Activated CD8-positive, alpha-beta memory T cell treated with anti-CD3 and anti-CD28 coated beads for 24 hours (primary cell): ENCODE results near the gene GIPC2.

Experiments used
- DNase-seq: peaks from one replicate; pipeline ENCODE4 v3.0.0-alpha.2; 2020

GIPC2 gene

DNA sequence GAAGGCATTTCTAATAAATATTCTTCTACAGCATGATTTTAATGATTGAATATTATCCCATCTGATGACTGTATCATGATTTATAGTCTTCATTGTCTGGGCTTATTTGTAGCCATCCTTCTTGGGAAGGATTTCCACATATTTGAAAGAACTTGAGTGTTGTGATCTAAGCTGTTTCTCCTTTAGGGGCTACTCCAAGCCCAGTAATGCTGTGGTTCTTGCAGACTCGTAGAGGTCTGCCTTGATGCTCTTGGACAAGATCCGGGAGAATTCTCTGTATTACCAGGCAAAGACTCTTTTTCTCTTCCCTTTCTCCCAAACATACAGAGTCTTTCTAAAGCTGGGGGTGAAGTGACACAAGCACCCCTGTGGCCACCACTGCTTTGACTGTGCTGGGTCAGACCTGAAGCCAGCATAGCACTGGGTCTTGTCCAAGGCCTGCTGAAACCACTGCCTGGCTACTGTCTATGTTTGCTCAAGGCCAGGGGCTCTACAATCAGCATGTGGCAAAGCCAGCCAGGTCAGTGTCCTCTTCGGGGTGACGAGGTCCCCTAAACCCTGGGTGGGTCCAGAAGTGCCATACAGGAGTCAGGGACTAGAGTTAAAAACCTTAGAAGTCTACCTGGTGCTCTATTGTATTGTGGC is 107.4 kb downstream of the GIPC2 start:
- no peak for DNase-seq

DNA sequence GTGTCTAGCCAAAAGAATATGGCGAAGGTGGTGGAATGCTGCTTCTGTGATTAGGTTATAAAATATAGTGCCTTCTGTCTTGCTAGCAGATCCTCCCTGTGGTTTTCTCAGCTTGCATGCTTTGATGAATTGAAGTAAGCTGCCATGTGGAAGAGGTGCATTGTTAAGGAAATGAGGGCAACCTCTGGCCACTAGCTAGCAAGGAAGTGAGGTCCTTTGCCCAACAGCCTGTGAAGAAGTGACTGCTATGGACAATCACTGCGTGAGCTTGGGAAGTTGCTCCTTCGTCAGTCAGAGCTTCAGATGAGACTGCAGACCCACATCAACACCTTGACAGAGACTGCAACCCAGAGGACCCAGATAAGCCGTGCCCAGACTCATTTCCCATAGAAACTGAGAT is 109.4 kb downstream of the GIPC2 start:
- DNase-seq: no peak

DNA sequence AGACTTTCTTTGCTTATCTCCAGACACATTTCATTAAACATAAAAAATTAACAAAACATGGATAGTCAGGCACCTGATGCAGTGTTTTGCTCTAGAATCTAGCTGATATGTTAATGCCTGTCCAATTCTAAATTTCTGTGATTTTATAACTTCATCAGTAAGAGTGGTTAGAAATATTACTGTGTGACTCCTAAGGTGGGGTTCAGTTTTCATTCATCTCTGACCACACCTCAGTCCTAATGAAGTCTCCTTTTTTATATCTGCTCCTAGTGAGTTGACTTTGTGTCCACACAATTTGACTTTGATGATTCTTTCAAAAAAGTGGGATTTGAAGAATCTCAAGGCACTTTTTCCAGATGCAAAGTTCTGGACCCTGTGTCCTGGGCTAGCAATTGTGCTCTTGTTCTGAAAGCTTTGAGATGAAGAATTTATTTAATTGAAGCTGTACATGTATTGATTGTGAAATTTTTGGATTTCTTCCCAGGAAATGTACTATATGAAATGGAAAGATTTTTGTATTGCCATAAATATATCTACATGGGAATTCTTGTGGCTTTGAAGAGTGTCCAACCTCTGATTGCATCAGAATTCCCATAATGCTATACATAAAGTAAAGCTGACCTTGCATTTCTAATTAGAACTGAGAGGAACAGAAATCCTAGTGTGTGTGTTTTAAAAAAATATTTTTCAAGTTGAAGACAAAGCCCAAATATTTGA is 111.2 kb downstream of the GIPC2 start:
- no peak for DNase-seq

DNA sequence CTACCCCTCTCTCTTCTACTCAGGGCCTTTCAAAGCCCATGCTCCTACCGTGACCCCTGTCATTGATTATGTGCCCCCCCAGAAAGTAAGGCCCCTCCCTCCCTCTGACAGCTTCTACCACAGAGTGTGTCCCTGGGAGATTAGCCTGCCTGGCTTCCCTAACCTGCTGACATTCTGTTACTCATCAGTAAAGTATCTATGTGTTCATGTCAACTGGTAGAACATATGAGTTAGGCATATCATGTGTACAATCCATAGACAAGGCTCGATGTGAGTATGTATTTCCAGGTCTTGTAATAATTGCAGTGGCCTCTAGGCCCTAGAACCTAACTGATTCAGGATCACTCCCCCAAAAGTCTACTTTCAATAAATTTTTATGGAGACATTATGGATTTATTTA is 120.0 kb downstream of the GIPC2 start:
- no peak for DNase-seq

DNA sequence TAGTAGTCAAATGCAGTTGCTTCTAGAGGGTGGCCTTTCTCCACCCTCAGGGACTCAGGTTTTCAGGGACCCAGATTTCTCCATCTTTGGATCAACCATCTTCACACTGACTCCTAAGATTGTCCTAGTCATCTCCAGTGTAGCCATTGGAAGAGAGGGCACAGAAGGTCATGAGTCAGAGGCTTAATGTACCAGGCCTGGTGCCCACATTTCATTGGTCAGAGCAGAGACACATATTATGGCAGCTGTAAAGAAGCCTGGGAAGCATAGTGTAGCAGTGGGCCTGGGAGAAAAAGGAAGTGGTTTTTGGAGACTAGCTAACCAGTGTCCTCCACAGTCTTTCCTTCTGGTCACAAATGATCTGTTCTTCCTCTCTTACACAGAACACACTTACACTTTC is 122.5 kb downstream of the GIPC2 start:
- DNase-seq: no peak

DNA sequence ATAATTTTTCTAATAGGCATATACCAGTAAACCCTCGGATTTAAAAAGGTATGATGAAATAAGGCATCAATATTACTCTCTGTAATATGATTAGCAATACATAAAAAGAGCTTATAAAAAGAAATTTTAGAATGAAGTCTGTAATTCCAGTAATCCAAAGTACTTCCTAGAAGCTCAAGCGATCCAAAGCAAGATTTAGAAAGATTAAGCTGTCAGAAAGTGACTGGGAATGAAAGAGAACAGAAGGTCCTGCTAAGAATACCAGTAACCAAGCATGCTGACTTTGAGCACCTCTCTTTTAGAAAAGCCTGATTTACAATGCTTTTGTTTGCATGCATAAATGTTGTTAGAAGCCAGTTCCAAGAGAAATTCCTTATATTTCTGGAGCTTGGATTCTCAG is 125.1 kb downstream of the GIPC2 start:
- DNase-seq: no peak

DNA sequence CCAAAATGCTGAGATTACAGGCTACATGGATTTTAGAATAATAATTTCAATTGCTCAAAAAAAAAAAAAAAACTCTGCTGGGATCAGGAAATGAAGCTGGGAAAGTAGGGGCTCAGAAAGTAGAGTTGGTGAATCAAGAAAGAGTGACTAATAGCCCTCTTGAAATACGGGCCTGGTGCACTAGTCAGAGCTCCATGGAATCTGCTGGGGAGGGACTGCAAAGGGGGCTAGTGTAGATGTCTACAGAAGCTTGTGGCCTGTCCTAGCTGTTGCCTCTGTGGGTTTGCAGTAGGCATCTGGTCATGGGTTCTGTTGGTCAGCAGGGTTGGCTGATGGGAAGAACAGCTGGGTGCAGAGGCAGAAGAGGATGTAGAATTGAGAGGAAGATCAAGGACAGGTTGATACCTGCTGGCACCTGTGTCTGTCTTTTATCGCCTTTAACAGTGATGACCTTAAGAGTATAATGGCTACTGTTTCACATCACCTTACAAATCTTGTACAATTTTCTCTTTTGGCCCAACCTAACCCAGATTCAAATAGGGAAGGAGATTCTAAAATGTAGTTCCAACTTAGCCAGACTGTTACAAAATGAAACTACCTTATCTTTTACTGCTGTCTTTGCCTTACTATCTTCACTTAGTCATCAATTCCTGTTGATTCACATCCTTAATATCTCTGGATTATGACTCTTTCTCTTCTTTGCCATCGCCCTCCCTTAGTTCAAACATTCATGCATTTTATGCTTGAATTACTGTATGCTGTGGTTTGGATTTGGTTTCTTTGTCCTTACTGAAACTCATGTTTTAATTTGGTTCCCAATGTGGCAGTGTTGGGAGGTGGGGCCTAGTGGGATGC is 126.2 kb downstream of the GIPC2 start:
- no peak for DNase-seq

DNA sequence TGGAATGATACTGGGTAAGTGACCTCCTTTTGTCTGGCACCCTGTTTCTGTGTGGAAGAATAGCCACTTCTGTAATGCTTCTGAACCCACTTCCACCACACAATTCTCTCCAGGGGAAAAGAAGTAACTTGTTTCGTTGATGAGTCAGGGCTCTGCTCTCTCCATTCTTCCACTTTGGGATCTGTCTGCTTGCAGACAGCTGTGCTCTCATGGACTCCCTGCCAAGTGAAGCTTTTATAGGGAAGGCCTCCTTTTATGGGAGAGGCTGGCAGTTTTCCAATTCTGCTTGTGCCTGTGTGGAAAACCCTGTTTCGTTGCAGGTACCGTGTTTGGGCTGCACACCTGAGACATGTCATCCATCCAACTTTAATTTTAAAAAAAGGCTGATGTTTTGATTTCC is 130.7 kb downstream of the GIPC2 start:
- no peak for DNase-seq

DNA sequence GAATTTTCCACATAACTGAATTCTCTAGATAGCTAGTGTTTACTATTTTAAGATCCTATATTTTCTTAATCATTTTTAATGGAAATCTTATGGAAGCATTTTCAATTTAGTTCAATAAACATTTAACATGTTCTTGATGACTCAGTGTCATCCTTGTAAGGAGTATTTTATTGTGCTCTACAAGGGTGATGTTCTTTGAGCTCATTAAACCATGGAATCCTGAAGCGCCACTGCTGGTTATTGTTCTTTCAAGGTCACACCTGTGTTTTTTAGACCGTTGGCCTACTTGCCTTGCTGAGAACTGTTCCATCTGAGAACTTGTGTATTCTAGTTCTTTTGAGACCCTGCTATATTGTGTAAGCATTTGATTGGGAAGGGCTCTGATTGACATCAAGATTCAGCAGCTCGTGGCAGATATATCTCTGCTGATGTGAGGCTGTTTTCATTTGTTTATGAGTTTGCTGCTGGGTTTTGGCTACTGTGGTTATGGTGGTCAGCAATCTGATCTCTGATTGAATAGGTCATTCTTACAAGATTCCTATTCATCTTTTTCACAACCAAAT is 132.0 kb downstream of the GIPC2 start:
- DNase-seq: no peak

DNA sequence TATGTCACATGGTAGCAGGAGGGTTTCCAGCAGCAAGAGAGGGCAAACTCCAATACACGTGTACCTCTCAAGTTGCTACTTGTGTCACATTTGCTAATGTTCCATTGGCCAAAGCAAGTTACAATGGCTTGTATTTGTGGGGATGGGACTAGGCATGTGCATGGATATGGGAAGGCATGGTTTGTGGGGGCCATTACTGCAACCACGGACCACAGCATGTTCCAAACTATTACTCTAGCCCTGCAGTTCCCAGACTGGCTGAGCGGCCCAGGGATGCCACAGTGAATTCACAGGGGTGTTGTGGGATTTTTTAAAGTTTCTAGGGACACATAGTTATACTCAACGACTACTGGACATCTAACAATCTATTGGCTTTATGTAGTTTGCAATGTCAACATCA is 133.1 kb downstream of the GIPC2 start:
- no peak for DNase-seq

DNA sequence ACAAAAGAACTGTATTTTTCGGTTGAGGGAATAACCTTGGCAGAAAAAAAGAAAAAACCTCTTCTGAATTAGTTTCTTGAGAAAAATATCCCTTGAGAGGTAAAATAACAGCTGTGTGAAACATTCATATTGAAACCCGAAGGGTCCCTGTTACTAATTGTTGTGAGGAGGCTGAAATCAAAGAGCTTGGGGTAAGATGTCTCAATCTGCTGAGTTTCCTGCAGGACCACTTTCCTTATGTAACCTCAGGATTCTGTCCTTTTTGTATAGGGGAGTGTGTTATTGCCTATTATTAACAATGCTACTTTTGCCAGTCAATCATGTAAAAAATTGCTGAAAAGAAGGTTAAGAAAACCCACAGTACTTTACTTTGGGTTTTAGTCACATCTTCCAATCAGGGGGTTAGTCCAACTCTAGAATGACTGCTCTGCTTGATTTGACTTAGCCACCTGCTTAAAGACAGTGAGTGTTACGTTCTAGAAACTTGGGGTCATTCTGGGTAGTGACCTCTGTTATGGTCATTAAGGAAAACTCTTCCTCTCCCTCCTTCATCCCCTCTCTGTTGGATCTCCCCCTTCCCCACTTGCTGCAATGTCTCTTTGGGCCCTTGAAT is 138.8 kb downstream of the GIPC2 start:
- DNase-seq: no peak
